ENCODE results near the gene MRPL3.
"Not testable (repeated sequence)": the region's sequence is repeated elsewhere in the genome, so short reads cannot be mapped to it uniquely, and the experiment has no call there.

MRPL3 gene

DNA sequence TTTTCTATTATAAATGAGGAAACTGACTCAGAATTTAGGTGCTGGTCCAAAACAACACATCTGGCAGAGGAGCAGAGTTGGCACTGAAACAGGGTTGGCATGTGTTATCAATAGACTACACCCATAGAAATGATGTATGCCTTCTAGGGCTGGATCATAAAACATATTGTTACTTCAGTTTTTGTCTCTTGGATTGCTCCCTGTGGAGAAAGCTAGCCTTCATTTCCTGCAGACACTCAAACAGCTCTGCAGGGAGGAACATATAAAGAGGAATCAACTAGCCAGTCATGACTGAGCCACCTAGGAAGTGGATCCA is 507 bp upstream of the MRPL3 start:
- no peaks in the 10 kb centered on the region for H3K4me1 ChIP-seq (ENCODE audit: control insufficient read depth, insufficient read depth, low read length)
- H3K9me3 ChIP-seq (ENCODE audit: control insufficient read depth, insufficient read depth, low read length) = no peaks in the 10 kb centered on the region
- H3K36me3 ChIP-seq (ENCODE audit: control insufficient read depth, insufficient read depth, low read length) = peaks cover 10% of the 10 kb centered on the region; the same call in 1 of the 2 replicates
- DNase-seq (ENCODE audit: low read depth, low spot score) = no peak
- no peak overlapping the region for H3K27ac ChIP-seq (ENCODE audit: low read length)
- no peaks in the 10 kb centered on the region for H3K27me3 ChIP-seq (ENCODE audit: control insufficient read depth, insufficient read depth, low read length)
- no peak overlapping the region for H3K4me3 ChIP-seq (ENCODE audit: low read length)

DNA sequence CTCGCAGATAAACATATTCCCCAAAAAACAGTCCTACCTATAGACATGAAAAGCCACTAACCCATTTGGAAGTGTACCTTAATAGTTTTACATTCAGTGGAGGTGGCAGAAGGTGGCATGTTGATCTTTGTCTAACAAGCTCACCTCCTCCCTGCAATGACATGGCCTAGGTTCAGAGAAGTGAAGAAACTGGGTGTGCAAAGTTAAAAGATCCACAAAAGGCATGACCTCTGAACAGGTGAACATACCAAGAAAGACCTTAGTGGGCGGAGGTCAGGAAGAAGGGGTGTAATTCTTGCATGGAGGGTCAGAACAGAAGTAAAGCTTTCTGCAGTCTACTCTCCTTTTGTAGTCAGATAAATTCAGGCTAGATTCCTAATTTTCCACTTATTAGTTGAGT is 822 bp downstream of the MRPL3 start:
- H3K27me3 ChIP-seq (ENCODE audit: control insufficient read depth, insufficient read depth, low read length) = no peaks in the 10 kb centered on the region
- no peak for DNase-seq (ENCODE audit: low read depth, low spot score)

DNA sequence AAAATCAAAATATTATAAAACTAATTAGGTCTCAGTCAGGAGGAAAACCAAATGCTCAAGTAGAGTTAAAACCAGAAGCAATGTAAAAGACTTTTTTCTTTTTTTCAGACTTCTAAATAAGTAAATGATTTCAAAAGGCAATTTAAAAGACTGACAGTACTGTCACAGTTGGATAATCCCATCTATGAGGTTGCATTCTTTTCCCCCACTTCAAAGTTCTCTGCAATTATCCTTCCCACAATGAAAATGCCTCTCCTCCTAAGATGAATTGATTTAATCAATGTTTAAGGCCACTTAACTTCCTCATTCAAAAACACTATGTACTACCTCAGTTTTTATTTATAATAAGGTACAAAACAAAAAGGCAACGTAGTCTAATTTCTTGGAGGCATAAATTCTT is 8.1 kb downstream of the MRPL3 start:
- peaks cover 14% of the 10 kb centered on the region; the same call in 1 of the 2 replicates for H3K36me3 ChIP-seq (ENCODE audit: control insufficient read depth, insufficient read depth, low read length)

More for the DNA sequence above, 822 bp downstream of the MRPL3 start:
- Histone ChIP-seq H3K4me3 (ENCODE audit: low read length) (peak overlapping the region; percentile 81), H3K36me3 (ENCODE audit: control insufficient read depth, insufficient read depth, low read length) (peaks cover 16% of the 10 kb centered on the region; the same call in 1 of the 2 replicates), H3K27ac (ENCODE audit: low read length) (no peak overlapping the region), H3K4me1 (ENCODE audit: control insufficient read depth, insufficient read depth, low read length) (no peaks in the 10 kb centered on the region), H3K9me3 (ENCODE audit: control insufficient read depth, insufficient read depth, low read length) (no peaks in the 10 kb centered on the region)
- no CpG with 5 or more reads among the region's 2 CpGs for WGBS (ENCODE audit: insufficient coverage, insufficient read length)

GRCh38 chr3:131491775-131492174 is 11.0 kb downstream of the MRPL3 start:
- Histone ChIP-seq H3K27me3 (ENCODE audit: control insufficient read depth, insufficient read depth, low read length) (no peaks in the 10 kb centered on the region), H3K36me3 (ENCODE audit: control insufficient read depth, insufficient read depth, low read length) (peaks cover 2% of the 10 kb centered on the region; the same call in 1 of the 2 replicates), H3K9me3 (ENCODE audit: control insufficient read depth, insufficient read depth, low read length) (no peaks in the 10 kb centered on the region), H3K27ac (ENCODE audit: low read length) (no peak overlapping the region), H3K4me3 (ENCODE audit: low read length) (no peak overlapping the region), H3K4me1 (ENCODE audit: control insufficient read depth, insufficient read depth, low read length) (no peaks in the 10 kb centered on the region)
- no CpG with 5 or more reads among the region's 2 CpGs for WGBS (ENCODE audit: insufficient coverage, insufficient read length)
- no peak for DNase-seq (ENCODE audit: low read depth, low spot score)

More for the DNA sequence above, 8.1 kb downstream of the MRPL3 start:
- Histone ChIP-seq H3K27me3 (ENCODE audit: control insufficient read depth, insufficient read depth, low read length) (no peaks in the 10 kb centered on the region), H3K9me3 (ENCODE audit: control insufficient read depth, insufficient read depth, low read length) (no peaks in the 10 kb centered on the region), H3K27ac (ENCODE audit: low read length) (no peak overlapping the region), H3K4me3 (ENCODE audit: low read length) (no peak overlapping the region), H3K4me1 (ENCODE audit: control insufficient read depth, insufficient read depth, low read length) (no peaks in the 10 kb centered on the region)
- no peak for DNase-seq (ENCODE audit: low read depth, low spot score)
- WGBS (ENCODE audit: insufficient coverage, insufficient read length) = no CpG with 5 or more reads among the region's 1 CpG

- no peak overlapping the region for H3K27ac ChIP-seq (ENCODE audit: low read length)
- H3K36me3 ChIP-seq (ENCODE audit: control insufficient read depth, insufficient read depth, low read length) = no peaks in the 10 kb centered on the region; the same call in 1 of the 2 replicates
- DNase-seq (ENCODE audit: low read depth, low spot score) = no peak
- no peaks in the 10 kb centered on the region for H3K9me3 ChIP-seq (ENCODE audit: control insufficient read depth, insufficient read depth, low read length)
- H3K27me3 ChIP-seq (ENCODE audit: control insufficient read depth, insufficient read depth, low read length) = no peaks in the 10 kb centered on the region
- WGBS (ENCODE audit: insufficient coverage, insufficient read length) = no CpG with 5 or more reads among the region's 2 CpGs
- no peaks in the 10 kb centered on the region for H3K4me1 ChIP-seq (ENCODE audit: control insufficient read depth, insufficient read depth, low read length)
- no peak overlapping the region for H3K4me3 ChIP-seq (ENCODE audit: low read length)
These were observed 11.7 kb downstream of the MRPL3 start for GRCh38 chr3:131491084-131491483.

DNA sequence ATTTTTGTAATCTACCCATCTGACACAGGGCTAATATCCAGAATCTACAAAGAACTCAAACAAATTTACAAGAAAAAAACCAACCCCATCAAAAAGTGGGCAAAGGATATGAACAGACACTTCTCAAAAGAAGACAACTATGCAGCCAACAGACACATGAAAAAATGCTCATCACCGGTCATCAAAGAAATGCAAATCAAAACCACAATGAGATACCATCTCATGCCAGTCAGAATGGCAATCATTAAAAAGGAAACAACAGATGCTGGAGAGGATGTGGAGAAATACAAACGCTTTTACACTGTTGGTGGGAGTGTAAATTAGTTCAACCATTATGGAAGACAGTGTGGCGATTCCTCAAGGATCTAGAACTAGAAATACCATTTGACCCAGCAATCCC is 16.2 kb downstream of the MRPL3 start:
- not testable (repeated sequence) for H3K27ac ChIP-seq (ENCODE audit: low read length); DNase-seq (ENCODE audit: low read depth, low spot score); H3K27me3 ChIP-seq (ENCODE audit: control insufficient read depth, insufficient read depth, low read length); H3K9me3 ChIP-seq (ENCODE audit: control insufficient read depth, insufficient read depth, low read length); H3K4me3 ChIP-seq (ENCODE audit: low read length); H3K4me1 ChIP-seq (ENCODE audit: control insufficient read depth, insufficient read depth, low read length); H3K36me3 ChIP-seq (ENCODE audit: control insufficient read depth, insufficient read depth, low read length)
- WGBS (ENCODE audit: insufficient coverage, insufficient read length) = no CpG with 5 or more reads among the region's 3 CpGs

- Histone ChIP-seq H3K9me3 (ENCODE audit: control insufficient read depth, insufficient read depth, low read length) (no peaks in the 10 kb centered on the region), H3K27ac (ENCODE audit: low read length) (no peak overlapping the region)
- WGBS (ENCODE audit: insufficient coverage, insufficient read length) = no CpG with 5 or more reads among the region's 1 CpG
These were observed 17.7 kb downstream of the MRPL3 start for GRCh38 chr3:131485119-131485518.

DNA sequence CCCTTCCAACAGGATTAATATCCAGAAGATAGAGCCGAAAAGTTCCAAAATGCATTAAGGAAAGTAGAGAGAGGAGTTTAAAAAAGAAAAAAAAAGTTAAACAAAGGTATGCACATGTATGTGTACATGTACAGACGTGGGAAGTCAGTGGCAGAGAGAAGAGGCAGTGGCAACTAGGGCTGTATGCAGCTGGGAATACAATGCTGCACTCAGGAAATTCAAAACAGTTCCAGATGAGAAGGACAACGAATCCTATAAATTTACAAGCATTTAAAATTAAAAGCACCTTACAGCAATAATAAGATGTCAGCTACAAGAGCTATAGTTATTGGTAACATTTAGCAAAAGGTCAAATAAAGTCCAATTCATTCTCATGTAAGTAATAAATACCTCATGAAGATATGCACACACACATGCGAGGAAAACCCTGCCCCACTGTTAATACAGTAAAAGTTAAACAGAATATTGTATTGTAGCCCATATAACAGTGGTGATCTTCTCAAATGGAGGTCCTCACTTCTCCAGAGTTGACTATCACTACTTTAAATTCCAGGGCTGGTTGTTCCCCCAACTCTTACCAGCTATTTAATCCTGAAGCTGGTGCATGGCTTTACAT is 18.2 kb downstream of the MRPL3 start:
- Histone ChIP-seq H3K36me3 (ENCODE audit: control insufficient read depth, insufficient read depth, low read length) (no peaks in the 10 kb centered on the region; the same call in 1 of the 2 replicates), H3K4me3 (ENCODE audit: low read length) (no peak overlapping the region), H3K4me1 (ENCODE audit: control insufficient read depth, insufficient read depth, low read length) (no peaks in the 10 kb centered on the region), H3K27me3 (ENCODE audit: control insufficient read depth, insufficient read depth, low read length) (no peaks in the 10 kb centered on the region), H3K9me3 (ENCODE audit: control insufficient read depth, insufficient read depth, low read length) (no peaks in the 10 kb centered on the region), H3K27ac (ENCODE audit: low read length) (no peak overlapping the region)
- no peak for DNase-seq (ENCODE audit: low read depth, low spot score)
- no CpG with 5 or more reads among the region's 4 CpGs for WGBS (ENCODE audit: insufficient coverage, insufficient read length)

More at GRCh38 chr3:131485119-131485518, 17.7 kb downstream of the MRPL3 start:
- Histone ChIP-seq H3K4me3 (ENCODE audit: low read length) (no peak overlapping the region), H3K36me3 (ENCODE audit: control insufficient read depth, insufficient read depth, low read length) (no peaks in the 10 kb centered on the region; the same call in 1 of the 2 replicates), H3K27me3 (ENCODE audit: control insufficient read depth, insufficient read depth, low read length) (no peaks in the 10 kb centered on the region), H3K4me1 (ENCODE audit: control insufficient read depth, insufficient read depth, low read length) (no peaks in the 10 kb centered on the region)
- DNase-seq (ENCODE audit: low read depth, low spot score) = no peak

- no peak for DNase-seq (ENCODE audit: low read depth, low spot score)
- WGBS (ENCODE audit: insufficient coverage, insufficient read length) = no CpG with 5 or more reads among the region's 2 CpGs
- H3K27ac ChIP-seq (ENCODE audit: low read length) = no peak overlapping the region
- H3K36me3 ChIP-seq (ENCODE audit: control insufficient read depth, insufficient read depth, low read length) = no peaks in the 10 kb centered on the region; the same call in 1 of the 2 replicates
- no peaks in the 10 kb centered on the region for H3K9me3 ChIP-seq (ENCODE audit: control insufficient read depth, insufficient read depth, low read length)
- H3K4me1 ChIP-seq (ENCODE audit: control insufficient read depth, insufficient read depth, low read length) = no peaks in the 10 kb centered on the region
- no peak overlapping the region for H3K4me3 ChIP-seq (ENCODE audit: low read length)
- no peaks in the 10 kb centered on the region for H3K27me3 ChIP-seq (ENCODE audit: control insufficient read depth, insufficient read depth, low read length)
These were observed 22.7 kb downstream of the MRPL3 start for GRCh38 chr3:131480116-131480515.

GRCh38 chr3:131477813-131478212 is 25.0 kb downstream of the MRPL3 start:
- DNase-seq (ENCODE audit: low read depth, low spot score) = no peak
- Histone ChIP-seq H3K4me3 (ENCODE audit: low read length) (no peak overlapping the region), H3K9me3 (ENCODE audit: control insufficient read depth, insufficient read depth, low read length) (no peaks in the 10 kb centered on the region), H3K27me3 (ENCODE audit: control insufficient read depth, insufficient read depth, low read length) (no peaks in the 10 kb centered on the region), H3K27ac (ENCODE audit: low read length) (no peak overlapping the region), H3K36me3 (ENCODE audit: control insufficient read depth, insufficient read depth, low read length) (no peaks in the 10 kb centered on the region; the same call in 1 of the 2 replicates), H3K4me1 (ENCODE audit: control insufficient read depth, insufficient read depth, low read length) (no peaks in the 10 kb centered on the region)
- 100% methylated on average over 2 of the region's 3 CpGs for WGBS (ENCODE audit: insufficient coverage, insufficient read length)

DNA sequence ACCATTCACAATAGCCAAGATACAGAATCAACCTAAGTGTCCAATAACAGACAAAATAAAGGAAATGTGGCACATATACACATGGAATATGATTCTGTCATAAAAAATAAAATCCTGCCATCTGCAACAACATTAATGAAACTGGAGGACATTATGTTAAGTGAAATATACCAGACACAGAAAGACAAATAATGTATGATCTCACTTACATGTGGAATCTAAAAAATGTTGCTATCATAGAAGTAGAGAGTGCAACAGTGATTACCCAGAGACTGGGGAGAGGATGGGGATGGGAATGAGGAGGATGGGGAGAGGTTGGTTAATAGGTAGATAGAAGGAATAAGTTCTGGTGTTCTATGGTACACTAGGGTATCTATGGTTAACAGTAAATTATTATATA is 28.7 kb downstream of the MRPL3 start:
- DNase-seq (ENCODE audit: low read depth, low spot score) = no peak
- no peaks in the 10 kb centered on the region; the same call in 1 of the 2 replicates for H3K36me3 ChIP-seq (ENCODE audit: control insufficient read depth, insufficient read depth, low read length)

More for the DNA sequence above, 28.7 kb downstream of the MRPL3 start:
- Histone ChIP-seq H3K27me3 (ENCODE audit: control insufficient read depth, insufficient read depth, low read length) (no peaks in the 10 kb centered on the region), H3K27ac (ENCODE audit: low read length) (no peak overlapping the region), H3K4me3 (ENCODE audit: low read length) (no peak overlapping the region), H3K4me1 (ENCODE audit: control insufficient read depth, insufficient read depth, low read length) (no peaks in the 10 kb centered on the region), H3K9me3 (ENCODE audit: control insufficient read depth, insufficient read depth, low read length) (no peaks in the 10 kb centered on the region)

Measured in iPS DF 6.9 (cell line).